SK-N-SH (cell line): ENCODE data around the gene ADGRL4. TPM values are rescaled to one million over a fixed set of nuclear protein-coding genes. Genes with fewer than 3 reads are reported as not detected.

ENCODE experiments used
- CTCF ChIP-seq: fragments of 200-600 bp; sonication (generic); IDR thresholded peaks from 2 replicates; pipeline ENCODE4 v1.6.1; 2017; ENCODE audit warnings: antibody characterized with exemption, mild to moderate bottlenecking, moderate library complexity
- EP300 ChIP-seq, 2 experiments: IDR thresholded peaks; 2 replicates each; pipeline versions ENCODE4 v1.4.0 to v1.6.1; 2012; ENCODE audit warnings: borderline replicate concordance in 1 of 2, low read depth in 1 of 2, low read length in 1 of 2
- FOXM1 ChIP-seq: IDR thresholded peaks from 2 replicates; pipeline ENCODE4 v1.4.0; 2012; ENCODE audit warnings: low read depth, mild to moderate bottlenecking
- NFIC ChIP-seq: IDR thresholded peaks from 2 replicates; pipeline ENCODE4 v1.4.0; 2012; ENCODE audit warnings: borderline replicate concordance
- PBX3 ChIP-seq: IDR thresholded peaks from 2 replicates; pipeline ENCODE4; 2012
- RFX5 ChIP-seq: IDR thresholded peaks from 2 replicates; pipeline ENCODE4 v1.6.1; 2012; ENCODE audit warnings: mild to moderate bottlenecking, improper control_type of control experiment, low read length
- TAF1 ChIP-seq: IDR thresholded peaks from 2 replicates; pipeline ENCODE4 v1.6.1; 2012; ENCODE audit warnings: low read depth, mild to moderate bottlenecking, low read length, moderate library complexity, borderline replicate concordance
- TCF12 ChIP-seq: IDR thresholded peaks from 2 replicates; pipeline ENCODE4 v1.4.0; 2012
- YY1 ChIP-seq: IDR thresholded peaks from 2 replicates; pipeline ENCODE4 v1.4.0; 2012; ENCODE audit warnings: low read depth, mild to moderate bottlenecking
- polyA plus RNA-seq, 3 experiments: library from polyadenylated mRNA; depleted of rRNA; stranded (reverse); fragments of >200 nt; gene quantifications; 2 replicates each; pipeline ENCODE4 v1.2.3, GENCODE V29; 2012

ADGRL4 gene
- polyA plus RNA-seq, 1 of the 3 experiments (the other 2 are of a cell fraction): 0.30 TPM

- TF ChIP-seq EP300 (IDR thresholded peaks at IDR 0.05; ENCODE audit: borderline replicate concordance in 1 of 2, low read depth in 1 of 2, low read length in 1 of 2) (peak in 1 of 2 experiments; percentile 67; a peak in 1 of 4 replicates), CTCF (no peak), RFX5 (no peak), PBX3 (peak; percentile 90), TAF1 (no peak), YY1 (no peak), TCF12 (peak; percentile 78), NFIC (peak; percentile 81), FOXM1 (no peak)
These were observed 165.9 kb downstream of the ADGRL4 start (continued) for GRCh38 chr1:78840453-78841271.
